Calu3 (cell line): ENCODE data around the gene RNF152. TPM values are rescaled to one million over a fixed set of nuclear protein-coding genes. Genes with fewer than 3 reads are reported as not detected.

ENCODE experiments used
- BruUV-seq: library from RNA; stranded (reverse); fragments of 400-500 nt; replicated peaks from 2 replicates; lab custom pipeline; 2021; lab: Mats Ljungman, UMichigan
- CTCF ChIA-PET: fragments of 300-600 bp; sonication (Branson Sonifier 250); formaldehyde crosslinking; loops from one replicate; lab custom pipeline; 2022; ENCODE audit warnings: antibody characterized with exemption; lab: Charles Lee
- DNase-seq: peaks from one replicate; pipeline ENCODE4 v3.0.0; 2022
- H3K27ac Mint-ChIP-seq: one replicate; pipeline ENCODE4 v1.8.0; 2022; ENCODE audit warnings: mixed read lengths; ENCODE audit not compliant: unreplicated experiment
- H3K27me3 Mint-ChIP-seq: one replicate; pipeline ENCODE4 v1.8.0; 2022; ENCODE audit warnings: mixed read lengths; ENCODE audit not compliant: unreplicated experiment
- H3K36me3 Mint-ChIP-seq: one replicate; pipeline ENCODE4 v1.8.0; 2022; ENCODE audit warnings: mild to moderate bottlenecking, moderate library complexity, mixed read lengths; ENCODE audit not compliant: insufficient read depth, unreplicated experiment
- H3K4me1 Mint-ChIP-seq: one replicate; pipeline ENCODE4 v1.8.0; 2022; ENCODE audit warnings: mild to moderate bottlenecking, low read depth, mixed read lengths; ENCODE audit not compliant: unreplicated experiment
- H3K4me3 Mint-ChIP-seq: one replicate; pipeline ENCODE4 v1.8.0; 2022; ENCODE audit warnings: mild to moderate bottlenecking, low read depth, moderate library complexity, mixed read lengths; ENCODE audit not compliant: unreplicated experiment
- H3K9me3 Mint-ChIP-seq: one replicate; pipeline ENCODE4 v1.8.0; 2022; ENCODE audit warnings: low read depth, mixed read lengths; ENCODE audit not compliant: unreplicated experiment
- CTCF ChIP-seq: fragments of 200-600 bp; IDR thresholded peaks from one replicate; pipeline ENCODE4 v1.8.0; 2022; ENCODE audit warnings: antibody characterized with exemption; ENCODE audit not compliant: unreplicated experiment
- intact Hi-C: fragments of 100-400 bp; cut with micrococcal nuclease; formaldehyde crosslinking; loops from one replicate; pipeline ENCODE4 v1.10.0; 2022; ENCODE audit not compliant: unreplicated experiment
- total RNA-seq: library from RNA; stranded (reverse); gene quantifications from 2 replicates; pipeline ENCODE4 v1.2.3, GENCODE V29; 2022

RNF152 gene
- total RNA-seq, 1 experiment from 2014 or later: 1.0 TPM

GRCh38 chr18:61772293-61772848, 120.4 kb downstream of the RNF152 start:
- Mint-ChIP-seq H3K27me3 (no peaks in the 10 kb centered on the region), H3K27ac (no peak overlapping the region), H3K9me3 (peaks cover 6% of the 10 kb centered on the region), H3K4me3 (no peak overlapping the region), H3K36me3 (no peaks in the 10 kb centered on the region), H3K4me1 (no peaks in the 10 kb centered on the region)
- BruUV-seq: no TSS peak
- TF ChIP-seq CTCF: no peak
- CTCF ChIA-PET: no interaction called here
- intact Hi-C loops: no loop called here
- no peak for DNase-seq

GRCh38 chr18:61771861-61772260, 120.9 kb downstream of the RNF152 start:
- DNase-seq: no peak
- Mint-ChIP-seq H3K27ac (no peak overlapping the region), H3K4me3 (no peak overlapping the region), H3K27me3 (no peaks in the 10 kb centered on the region), H3K36me3 (no peaks in the 10 kb centered on the region), H3K4me1 (no peaks in the 10 kb centered on the region), H3K9me3 (peaks cover 6% of the 10 kb centered on the region)
- CTCF ChIA-PET: no interaction called here
- intact Hi-C loops: no loop called here
- no TSS peak for BruUV-seq
- no peak for TF ChIP-seq CTCF

DNA sequence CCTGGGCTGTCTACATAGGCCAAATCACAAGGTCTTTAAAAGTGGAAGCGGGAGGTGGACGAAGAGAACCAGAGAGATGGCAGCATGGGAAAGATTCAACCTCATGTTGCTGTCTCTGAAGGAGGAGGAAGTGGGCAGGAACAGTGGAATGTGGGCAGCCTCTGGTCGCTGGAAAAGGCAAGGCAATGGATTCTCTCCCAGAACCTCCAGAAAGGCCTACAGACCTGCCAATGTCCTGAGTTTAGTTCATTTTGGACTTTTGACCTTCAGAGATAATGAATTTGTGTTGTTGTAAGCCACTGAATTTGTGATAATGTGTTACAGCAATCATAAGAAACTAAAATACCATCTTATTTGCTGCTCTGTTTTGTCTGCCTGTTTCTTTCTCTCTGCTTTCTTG, 122.5 kb downstream of the RNF152 start:
- no peaks in the 10 kb centered on the region for H3K4me1 Mint-ChIP-seq
- no peak for DNase-seq
- no peak overlapping the region for H3K4me3 Mint-ChIP-seq
- H3K27ac Mint-ChIP-seq: no peak overlapping the region
- intact Hi-C loops: no loop called here
- peaks cover 6% of the 10 kb centered on the region for H3K9me3 Mint-ChIP-seq
- CTCF ChIA-PET: no interaction called here
- H3K27me3 Mint-ChIP-seq: peaks cover 7% of the 10 kb centered on the region
- BruUV-seq: no TSS peak
- no peak for TF ChIP-seq CTCF
- no peaks in the 10 kb centered on the region for H3K36me3 Mint-ChIP-seq

GRCh38 chr18:61766266-61766884, 126.4 kb downstream of the RNF152 start:
- Mint-ChIP-seq H3K4me1 (no peaks in the 10 kb centered on the region), H3K36me3 (no peaks in the 10 kb centered on the region), H3K4me3 (no peak overlapping the region), H3K9me3 (peaks cover 6% of the 10 kb centered on the region), H3K27me3 (peaks cover 13% of the 10 kb centered on the region), H3K27ac (no peak overlapping the region)
- BruUV-seq: no TSS peak
- intact Hi-C loops: no loop called here
- no peak for TF ChIP-seq CTCF
- no peak for DNase-seq
- CTCF ChIA-PET: interaction anchor here (0.7 kb wide), 1 partner anchor 31 kb away, joined by 6 read pairs; no protein-coding TSS in a partner anchor
